Ishikawa (cell line): Measurements from ENCODE around the gene CCIN.

ENCODE experiments used
- CEBPB ChIP-seq: IDR thresholded peaks from 2 replicates; pipeline ENCODE4 v1.6.1; 2012
- CREB1 ChIP-seq: IDR thresholded peaks from 2 replicates; pipeline ENCODE4 v1.6.1; 2012; ENCODE audit warnings: low read depth
- EGR1 ChIP-seq: IDR thresholded peaks from 2 replicates; pipeline ENCODE4 v1.6.1; 2012
- EP300 ChIP-seq: IDR thresholded peaks from 2 replicates; pipeline ENCODE4 v1.6.1; 2012; ENCODE audit warnings: borderline replicate concordance
- FOXM1 ChIP-seq: IDR thresholded peaks from 2 replicates; pipeline ENCODE4 v1.6.1; 2012; ENCODE audit warnings: low read depth, borderline replicate concordance
- NFIC ChIP-seq: IDR thresholded peaks from 2 replicates; pipeline ENCODE4 v1.6.1; 2012
- RAD21 ChIP-seq: IDR thresholded peaks from 2 replicates; pipeline ENCODE4 v1.6.1; 2012; ENCODE audit warnings: low read depth
- TAF1 ChIP-seq: IDR thresholded peaks from 2 replicates; pipeline ENCODE4 v1.6.1; 2012; ENCODE audit warnings: low read depth, mild to moderate bottlenecking
- TCF12 ChIP-seq: IDR thresholded peaks from 2 replicates; pipeline ENCODE4 v1.6.1; 2012; ENCODE audit warnings: low read depth
- TEAD4 ChIP-seq: IDR thresholded peaks from 2 replicates; pipeline ENCODE4 v1.6.1; 2012
- YY1 ChIP-seq: IDR thresholded peaks from 2 replicates; pipeline ENCODE4 v1.6.1; 2012; ENCODE audit warnings: low read depth
- ZBTB7A ChIP-seq: IDR thresholded peaks from 2 replicates; pipeline ENCODE4 v1.6.1; 2012; ENCODE audit warnings: low read depth
- TF ChIP-seq, protein P1 (sequence below): IDR thresholded peaks from 2 replicates; pipeline ENCODE4 v1.6.1; 2012
- TF ChIP-seq, protein P2 (sequence below): IDR thresholded peaks from 2 replicates; pipeline ENCODE4 v1.6.1; 2012
- TF ChIP-seq, protein P3 (sequence below): IDR thresholded peaks from 2 replicates; pipeline ENCODE4 v1.6.1; 2012; ENCODE audit warnings: low read depth, mild to moderate bottlenecking

CCIN gene

DNA sequence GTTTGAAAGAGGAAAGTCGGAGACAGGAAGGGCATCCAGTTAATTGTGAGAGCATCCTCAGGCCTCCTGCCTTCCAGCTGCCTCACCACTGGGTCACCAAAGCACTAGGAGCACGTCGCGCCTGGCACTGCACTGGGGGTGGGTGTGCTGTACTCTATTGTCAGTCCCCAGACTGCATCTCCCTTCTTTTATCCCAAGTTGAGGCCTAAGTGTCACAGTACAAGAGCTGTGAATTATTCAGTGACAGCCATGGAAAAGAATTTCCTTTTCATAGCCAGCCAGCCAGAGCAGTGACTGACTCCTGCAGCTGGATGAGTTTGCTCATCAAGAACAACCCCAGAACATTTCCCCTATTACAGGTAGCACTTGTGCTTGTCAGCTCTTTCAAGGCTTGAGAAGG lies 37.8 kb downstream of the CCIN start:
- no peak for TF ChIP-seq RAD21
- TF ChIP-seq, protein P1, sequence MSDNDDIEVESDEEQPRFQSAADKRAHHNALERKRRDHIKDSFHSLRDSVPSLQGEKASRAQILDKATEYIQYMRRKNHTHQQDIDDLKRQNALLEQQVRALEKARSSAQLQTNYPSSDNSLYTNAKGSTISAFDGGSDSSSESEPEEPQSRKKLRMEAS = no peak
- TF ChIP-seq, protein P2, sequence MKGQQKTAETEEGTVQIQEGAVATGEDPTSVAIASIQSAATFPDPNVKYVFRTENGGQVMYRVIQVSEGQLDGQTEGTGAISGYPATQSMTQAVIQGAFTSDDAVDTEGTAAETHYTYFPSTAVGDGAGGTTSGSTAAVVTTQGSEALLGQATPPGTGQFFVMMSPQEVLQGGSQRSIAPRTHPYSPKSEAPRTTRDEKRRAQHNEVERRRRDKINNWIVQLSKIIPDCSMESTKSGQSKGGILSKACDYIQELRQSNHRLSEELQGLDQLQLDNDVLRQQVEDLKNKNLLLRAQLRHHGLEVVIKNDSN = no peak
- TF ChIP-seq TAF1 = no peak
- TF ChIP-seq FOXM1 = no peak
- TF ChIP-seq EP300 = no peak
- TF ChIP-seq NFIC = no peak
- TF ChIP-seq TEAD4 = no peak
- no peak for TF ChIP-seq YY1
- TF ChIP-seq, protein P3, sequence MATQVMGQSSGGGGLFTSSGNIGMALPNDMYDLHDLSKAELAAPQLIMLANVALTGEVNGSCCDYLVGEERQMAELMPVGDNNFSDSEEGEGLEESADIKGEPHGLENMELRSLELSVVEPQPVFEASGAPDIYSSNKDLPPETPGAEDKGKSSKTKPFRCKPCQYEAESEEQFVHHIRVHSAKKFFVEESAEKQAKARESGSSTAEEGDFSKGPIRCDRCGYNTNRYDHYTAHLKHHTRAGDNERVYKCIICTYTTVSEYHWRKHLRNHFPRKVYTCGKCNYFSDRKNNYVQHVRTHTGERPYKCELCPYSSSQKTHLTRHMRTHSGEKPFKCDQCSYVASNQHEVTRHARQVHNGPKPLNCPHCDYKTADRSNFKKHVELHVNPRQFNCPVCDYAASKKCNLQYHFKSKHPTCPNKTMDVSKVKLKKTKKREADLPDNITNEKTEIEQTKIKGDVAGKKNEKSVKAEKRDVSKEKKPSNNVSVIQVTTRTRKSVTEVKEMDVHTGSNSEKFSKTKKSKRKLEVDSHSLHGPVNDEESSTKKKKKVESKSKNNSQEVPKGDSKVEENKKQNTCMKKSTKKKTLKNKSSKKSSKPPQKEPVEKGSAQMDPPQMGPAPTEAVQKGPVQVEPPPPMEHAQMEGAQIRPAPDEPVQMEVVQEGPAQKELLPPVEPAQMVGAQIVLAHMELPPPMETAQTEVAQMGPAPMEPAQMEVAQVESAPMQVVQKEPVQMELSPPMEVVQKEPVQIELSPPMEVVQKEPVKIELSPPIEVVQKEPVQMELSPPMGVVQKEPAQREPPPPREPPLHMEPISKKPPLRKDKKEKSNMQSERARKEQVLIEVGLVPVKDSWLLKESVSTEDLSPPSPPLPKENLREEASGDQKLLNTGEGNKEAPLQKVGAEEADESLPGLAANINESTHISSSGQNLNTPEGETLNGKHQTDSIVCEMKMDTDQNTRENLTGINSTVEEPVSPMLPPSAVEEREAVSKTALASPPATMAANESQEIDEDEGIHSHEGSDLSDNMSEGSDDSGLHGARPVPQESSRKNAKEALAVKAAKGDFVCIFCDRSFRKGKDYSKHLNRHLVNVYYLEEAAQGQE = no peak
- TF ChIP-seq CREB1 = no peak
- no peak for TF ChIP-seq EGR1
- TF ChIP-seq TCF12 = no peak
- no peak for TF ChIP-seq ZBTB7A
- TF ChIP-seq CEBPB = no peak

DNA sequence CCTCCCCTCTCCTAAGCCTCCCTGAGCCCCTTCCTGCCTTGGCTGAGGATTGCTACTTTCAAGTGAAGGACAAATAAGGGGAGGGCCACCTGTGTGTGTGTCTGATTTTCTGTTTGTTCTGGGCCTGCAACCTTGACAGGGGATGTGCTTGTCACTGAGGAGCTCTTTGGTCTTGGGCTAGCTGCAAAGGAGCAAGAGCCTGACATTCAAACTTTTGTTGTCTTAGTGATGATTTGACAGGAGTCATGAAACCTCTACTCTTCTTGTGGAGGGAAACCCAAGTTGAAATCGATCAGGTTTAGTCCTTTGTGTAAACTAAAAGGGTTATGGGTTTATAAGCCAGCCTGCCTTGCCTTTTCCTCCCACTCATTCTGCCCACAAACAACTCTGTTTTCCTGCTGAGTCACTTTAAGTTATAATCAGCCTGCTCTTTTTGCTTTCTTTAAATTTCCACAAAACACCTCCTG lies 38.4 kb downstream of the CCIN start:
- TF ChIP-seq, protein P3 = no peak
- TF ChIP-seq RAD21 (no peak), TEAD4 (no peak), NFIC (no peak), CREB1 (no peak), TCF12 (no peak), EGR1 (no peak), YY1 (no peak)
- TF ChIP-seq, protein P1 = no peak
- TF ChIP-seq, protein P2 = no peak

DNA sequence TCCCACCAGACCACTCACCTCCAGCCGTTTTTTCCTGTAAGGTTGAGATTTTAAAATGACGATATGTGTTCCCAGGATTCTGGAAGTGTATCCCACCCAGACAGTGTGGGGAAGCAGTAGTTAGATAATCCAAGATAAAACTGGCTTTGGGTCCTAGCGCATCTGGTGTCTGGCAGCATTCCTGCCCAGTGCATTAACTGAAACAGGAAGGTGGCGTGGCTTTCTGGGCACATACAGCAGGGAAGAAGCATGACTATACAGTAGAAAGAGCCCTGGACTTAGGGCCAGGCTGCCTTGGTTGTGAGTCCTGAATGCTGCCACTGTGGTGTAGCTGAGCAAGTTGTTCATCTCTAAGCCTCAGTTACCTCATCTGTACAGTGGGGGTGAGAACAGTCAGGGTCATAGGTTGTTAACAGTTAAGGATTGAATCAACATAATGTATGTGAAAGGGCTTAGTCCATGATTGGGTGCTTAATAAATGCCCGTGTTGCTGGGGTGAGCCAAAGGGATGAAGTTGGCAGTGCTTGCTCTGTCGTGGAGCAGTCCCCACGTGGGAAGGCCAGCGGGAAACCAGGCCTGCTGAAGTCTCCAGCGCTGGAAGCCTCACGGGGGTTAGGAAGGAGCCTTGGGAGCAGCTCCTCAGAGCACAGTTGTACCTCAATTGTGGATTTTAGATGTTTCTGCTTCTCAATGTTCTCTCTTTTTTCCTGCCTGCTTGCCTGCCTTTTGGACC lies 39.5 kb downstream of the CCIN start:
- no peak for TF ChIP-seq CREB1
- TF ChIP-seq, protein P3 = no peak
- no peak for TF ChIP-seq RAD21
- no peak for TF ChIP-seq TCF12
- TF ChIP-seq TEAD4 = no peak
- no peak for TF ChIP-seq ZBTB7A
- TF ChIP-seq, protein P1 = no peak

DNA sequence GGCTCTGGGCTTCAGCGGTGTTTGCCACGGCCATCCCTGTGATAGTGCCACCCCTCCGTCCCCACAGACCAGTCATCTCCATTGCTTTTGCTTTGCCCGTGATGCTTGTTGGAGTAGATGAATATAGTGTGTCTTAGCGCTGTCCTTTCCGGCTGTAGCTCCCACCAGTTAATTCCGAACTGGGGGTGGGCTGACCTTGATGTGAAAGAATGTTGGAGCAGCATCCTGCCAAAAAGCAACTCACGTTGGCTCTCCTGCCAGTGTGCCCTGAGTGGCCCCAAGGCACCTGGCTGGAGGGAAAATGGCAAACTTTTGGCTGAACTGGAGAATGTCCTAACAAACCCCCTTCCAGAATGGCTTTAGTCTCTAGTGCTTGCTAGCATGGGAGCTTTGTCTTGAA lies 41.5 kb downstream of the CCIN start:
- TF ChIP-seq, protein P3 = no peak
- TF ChIP-seq CEBPB (no peak), ZBTB7A (no peak), NFIC (no peak), CREB1 (no peak), TEAD4 (no peak)
- TF ChIP-seq, protein P1 = no peak
